ENCODE data around the gene SP2.

DNA sequence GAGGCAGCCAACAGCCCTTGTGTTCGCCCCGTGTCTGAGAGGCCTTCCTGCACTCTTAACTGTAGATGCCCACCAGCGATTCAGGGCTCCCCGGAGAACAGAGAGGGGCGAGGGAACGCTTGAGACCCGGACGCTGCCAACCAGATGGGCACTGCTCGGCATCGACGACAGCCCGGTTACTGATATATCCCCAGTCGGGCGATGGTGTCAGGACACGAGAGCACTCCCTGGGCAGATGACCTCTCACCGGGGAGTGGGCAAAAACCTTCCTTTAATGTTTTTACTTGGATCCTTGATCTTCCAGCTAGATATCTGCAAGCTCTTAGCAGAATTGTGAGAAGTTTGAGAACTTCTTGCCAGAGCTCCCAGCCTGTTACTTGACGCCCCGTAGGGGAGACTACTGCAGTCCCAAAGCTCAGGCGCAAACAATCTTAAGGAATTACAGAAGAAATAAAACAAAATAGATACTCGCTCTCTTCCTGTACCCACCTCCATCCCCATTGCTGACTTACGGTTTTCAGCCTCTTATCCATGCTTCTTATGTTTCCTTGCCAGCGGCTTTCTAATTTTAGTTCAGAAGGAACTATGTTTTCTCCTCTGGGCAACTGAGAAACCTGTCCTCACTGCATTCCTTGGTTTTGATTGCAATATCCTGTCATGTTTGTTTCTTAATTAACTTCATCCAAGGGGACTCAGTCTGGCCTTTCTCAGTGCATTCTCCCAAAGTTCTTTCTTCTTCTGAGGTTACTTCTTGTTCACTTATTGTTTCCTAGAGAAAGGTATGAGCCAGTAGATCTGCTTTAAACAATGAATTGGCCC, 845 bp downstream of the SP2 start:
- TF ChIP-seq, protein P1, sequence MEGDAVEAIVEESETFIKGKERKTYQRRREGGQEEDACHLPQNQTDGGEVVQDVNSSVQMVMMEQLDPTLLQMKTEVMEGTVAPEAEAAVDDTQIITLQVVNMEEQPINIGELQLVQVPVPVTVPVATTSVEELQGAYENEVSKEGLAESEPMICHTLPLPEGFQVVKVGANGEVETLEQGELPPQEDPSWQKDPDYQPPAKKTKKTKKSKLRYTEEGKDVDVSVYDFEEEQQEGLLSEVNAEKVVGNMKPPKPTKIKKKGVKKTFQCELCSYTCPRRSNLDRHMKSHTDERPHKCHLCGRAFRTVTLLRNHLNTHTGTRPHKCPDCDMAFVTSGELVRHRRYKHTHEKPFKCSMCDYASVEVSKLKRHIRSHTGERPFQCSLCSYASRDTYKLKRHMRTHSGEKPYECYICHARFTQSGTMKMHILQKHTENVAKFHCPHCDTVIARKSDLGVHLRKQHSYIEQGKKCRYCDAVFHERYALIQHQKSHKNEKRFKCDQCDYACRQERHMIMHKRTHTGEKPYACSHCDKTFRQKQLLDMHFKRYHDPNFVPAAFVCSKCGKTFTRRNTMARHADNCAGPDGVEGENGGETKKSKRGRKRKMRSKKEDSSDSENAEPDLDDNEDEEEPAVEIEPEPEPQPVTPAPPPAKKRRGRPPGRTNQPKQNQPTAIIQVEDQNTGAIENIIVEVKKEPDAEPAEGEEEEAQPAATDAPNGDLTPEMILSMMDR (IDR thresholded peaks at IDR 0.05; ENCODE audit: low read depth, low read length), result no peak
- TF ChIP-seq EZH2phosphoT487 (IDR thresholded peaks at IDR 0.05; ENCODE audit: low read depth), result no peak

Data from OCI-LY3 (cell line).